ENCODE data around the gene PI4KA. TPM values are rescaled to one million over a fixed set of nuclear protein-coding genes. Genes with fewer than 3 reads are reported as not detected.
A peak's percentile ranks its signal among the peaks of the same experiment; 100 is the strongest.

Gene PI4KA
- total and polyA plus RNA-seq, 4 donors = 35.4 to 107 (median 50.3) TPM

DNA sequence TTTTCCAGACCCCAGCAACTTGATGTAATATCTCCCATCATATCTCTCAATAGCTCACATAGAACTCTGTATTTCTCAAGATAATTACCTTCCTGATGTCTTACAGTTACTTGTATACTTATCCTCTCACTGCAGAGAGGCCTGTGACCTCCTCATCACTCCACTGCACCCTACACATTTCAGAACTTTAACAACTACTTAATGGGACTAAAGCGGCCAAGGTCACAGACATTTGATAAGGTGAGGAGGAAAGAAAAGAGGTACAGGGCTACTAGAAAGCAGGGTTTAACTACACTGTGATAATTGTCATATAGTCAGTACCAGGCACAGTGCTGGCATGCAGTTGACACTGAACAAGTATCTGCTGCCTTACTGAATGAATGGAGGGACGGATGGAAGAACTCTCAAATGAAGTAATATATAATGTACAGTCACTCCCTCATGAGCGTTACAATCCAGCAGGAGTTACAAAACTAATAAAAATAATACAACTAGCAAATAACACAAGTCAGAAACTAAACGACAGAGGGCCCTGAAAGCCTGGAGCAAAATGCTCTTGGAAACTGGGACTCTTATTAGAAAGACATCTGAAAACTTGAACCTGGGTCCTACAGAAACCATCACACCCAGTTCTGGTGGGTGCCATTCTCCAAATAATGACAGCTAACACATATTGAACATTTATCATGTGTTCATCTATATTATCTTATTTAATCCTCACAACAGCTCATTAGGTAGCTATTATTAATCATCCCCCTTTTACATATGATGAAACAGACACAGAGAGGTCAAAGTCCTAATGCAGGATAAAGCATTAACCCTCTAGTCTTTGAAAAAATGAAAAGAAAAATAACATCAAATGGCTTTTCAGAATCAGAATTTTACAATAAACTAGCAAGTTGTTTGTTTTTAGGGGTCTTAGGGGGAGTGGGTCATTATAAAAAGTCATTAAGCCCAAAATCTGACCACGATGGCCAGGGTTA, 14.3 kb downstream of the PI4KA start:
- WGBS, 2 donors = 89 to 92% methylated on average over 5 of the region's 5 CpGs
- Histone ChIP-seq H3K27ac (ENCODE audit: low read depth in 1 of 2, low read length in 1 of 2) (no peak overlapping the region), H3K27me3 (ENCODE audit: control insufficient read depth in 3 of 3, insufficient read depth in 3 of 3, low read length in 2 of 3) (no peaks in the 10 kb centered on the region), H3K4me3 (no peak overlapping the region), H3K36me3 (ENCODE audit: control insufficient read depth in 4 of 4, insufficient read depth in 4 of 4, low read length in 4 of 4) (no peaks in the 10 kb centered on the region), H3K9me3 (ENCODE audit: control insufficient read depth in 4 of 4, insufficient read depth in 3 of 4, low read length in 3 of 4) (no peaks in the 10 kb centered on the region), H3K4me1 (ENCODE audit: control insufficient read depth in 5 of 5, insufficient read depth in 5 of 5, low read length in 5 of 5) (peaks cover 0 to 4% (median 0%) of the 10 kb centered on the region in 5 donors), H3K9ac (ENCODE audit: insufficient read depth in 1 of 2, low read length in 2 of 2) (no peak overlapping the region)
- TF ChIP-seq, protein P1, sequence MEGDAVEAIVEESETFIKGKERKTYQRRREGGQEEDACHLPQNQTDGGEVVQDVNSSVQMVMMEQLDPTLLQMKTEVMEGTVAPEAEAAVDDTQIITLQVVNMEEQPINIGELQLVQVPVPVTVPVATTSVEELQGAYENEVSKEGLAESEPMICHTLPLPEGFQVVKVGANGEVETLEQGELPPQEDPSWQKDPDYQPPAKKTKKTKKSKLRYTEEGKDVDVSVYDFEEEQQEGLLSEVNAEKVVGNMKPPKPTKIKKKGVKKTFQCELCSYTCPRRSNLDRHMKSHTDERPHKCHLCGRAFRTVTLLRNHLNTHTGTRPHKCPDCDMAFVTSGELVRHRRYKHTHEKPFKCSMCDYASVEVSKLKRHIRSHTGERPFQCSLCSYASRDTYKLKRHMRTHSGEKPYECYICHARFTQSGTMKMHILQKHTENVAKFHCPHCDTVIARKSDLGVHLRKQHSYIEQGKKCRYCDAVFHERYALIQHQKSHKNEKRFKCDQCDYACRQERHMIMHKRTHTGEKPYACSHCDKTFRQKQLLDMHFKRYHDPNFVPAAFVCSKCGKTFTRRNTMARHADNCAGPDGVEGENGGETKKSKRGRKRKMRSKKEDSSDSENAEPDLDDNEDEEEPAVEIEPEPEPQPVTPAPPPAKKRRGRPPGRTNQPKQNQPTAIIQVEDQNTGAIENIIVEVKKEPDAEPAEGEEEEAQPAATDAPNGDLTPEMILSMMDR (IDR thresholded peaks at IDR 0.05; ENCODE audit: control extremely low read depth, extremely low read depth) = no peak
- no peak for DNase-seq
- ATAC-seq (ENCODE audit: insufficient read depth, low FRiP score) = no peak

DNA sequence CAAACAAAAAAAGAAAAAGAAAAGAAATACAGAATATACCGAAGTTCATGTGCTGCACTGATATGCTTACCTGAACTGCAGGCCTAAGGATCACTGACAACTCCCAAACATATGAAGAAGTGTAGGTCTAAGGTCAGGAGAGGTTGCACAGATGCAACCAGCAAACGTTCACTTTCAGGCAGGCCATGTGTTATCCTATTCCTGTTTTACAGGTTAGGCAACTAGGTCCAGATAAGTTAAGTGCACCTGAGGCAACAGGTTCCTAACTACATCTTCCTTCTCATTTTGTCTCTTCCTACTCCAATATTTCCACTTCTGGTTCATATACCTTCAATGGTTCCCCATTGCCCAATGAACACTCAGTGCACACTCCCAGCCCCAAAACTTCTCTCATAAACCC, 15.1 kb downstream of the PI4KA start:
- Histone ChIP-seq H3K27me3 (ENCODE audit: control insufficient read depth in 3 of 3, insufficient read depth in 3 of 3, low read length in 2 of 3) (no peaks in the 10 kb centered on the region), H3K36me3 (ENCODE audit: control insufficient read depth in 4 of 4, insufficient read depth in 4 of 4, low read length in 4 of 4) (no peaks in the 10 kb centered on the region), H3K9ac (ENCODE audit: insufficient read depth in 1 of 2, low read length in 2 of 2) (no peak overlapping the region), H3K4me3 (no peak overlapping the region), H3K4me1 (ENCODE audit: control insufficient read depth in 5 of 5, insufficient read depth in 5 of 5, low read length in 5 of 5) (peaks cover 0 to 4% (median 0%) of the 10 kb centered on the region in 5 donors), H3K27ac (ENCODE audit: low read depth in 1 of 2, low read length in 1 of 2) (no peak overlapping the region), H3K9me3 (ENCODE audit: control insufficient read depth in 4 of 4, insufficient read depth in 3 of 4, low read length in 3 of 4) (no peaks in the 10 kb centered on the region)
- DNase-seq (peak in 1 of 3 donors; percentile 6), ATAC-seq (ENCODE audit: insufficient read depth, low FRiP score) (no peak)
- TF ChIP-seq, protein P1 (IDR thresholded peaks at IDR 0.05; ENCODE audit: control extremely low read depth, extremely low read depth) = no peak
- 35 to 44% methylated on average over 2 of the region's 2 CpGs for WGBS, 2 donors

DNA sequence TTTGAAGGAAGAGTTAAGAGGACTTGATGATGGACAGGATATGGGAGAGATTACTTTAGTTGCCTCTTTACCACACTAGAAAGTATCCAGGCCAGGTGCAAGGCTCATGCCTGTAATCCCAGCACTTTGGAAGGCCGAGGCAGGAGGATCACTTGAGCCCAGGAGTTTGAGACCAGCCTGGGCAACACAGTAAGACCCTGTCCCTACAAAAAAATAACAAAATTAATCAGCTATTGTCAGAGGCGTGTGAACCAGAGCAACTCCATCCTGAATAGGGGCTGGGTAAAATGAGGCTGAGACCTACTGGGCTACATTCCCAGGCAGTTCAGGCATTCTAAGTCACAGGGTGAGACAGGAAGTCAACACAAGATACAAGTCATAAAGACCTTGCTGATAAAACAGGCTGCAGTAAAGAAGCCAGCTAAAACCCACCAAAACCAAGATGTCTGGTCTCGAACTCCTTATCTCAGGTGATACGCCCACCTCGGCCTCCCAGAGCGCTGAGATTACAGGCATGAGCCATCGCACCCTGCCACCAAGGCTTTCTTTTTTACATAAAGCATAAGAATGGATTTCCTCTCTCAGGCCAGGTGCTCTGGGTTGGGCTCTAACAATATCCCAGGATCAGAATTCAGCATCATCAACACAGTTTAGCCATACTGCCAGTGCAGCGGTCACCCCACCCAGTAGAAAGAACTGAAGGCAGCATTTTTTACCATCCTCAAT, 17.8 kb downstream of the PI4KA start:
- ATAC-seq (ENCODE audit: insufficient read depth, low FRiP score) = no peak
- Histone ChIP-seq H3K9me3 (ENCODE audit: control insufficient read depth in 4 of 4, insufficient read depth in 3 of 4, low read length in 3 of 4) (no peaks in the 10 kb centered on the region), H3K27ac (ENCODE audit: low read depth in 1 of 2, low read length in 1 of 2) (no peak overlapping the region), H3K4me1 (ENCODE audit: control insufficient read depth in 5 of 5, insufficient read depth in 5 of 5, low read length in 5 of 5) (peaks cover 0 to 4% (median 0%) of the 10 kb centered on the region in 5 donors), H3K4me3 (no peak overlapping the region), H3K36me3 (ENCODE audit: control insufficient read depth in 4 of 4, insufficient read depth in 4 of 4, low read length in 4 of 4) (no peaks in the 10 kb centered on the region), H3K9ac (ENCODE audit: insufficient read depth in 1 of 2, low read length in 2 of 2) (no peak overlapping the region), H3K27me3 (ENCODE audit: control insufficient read depth in 3 of 3, insufficient read depth in 3 of 3, low read length in 2 of 3) (no peaks in the 10 kb centered on the region)
- DNase-seq = no peak
- TF ChIP-seq, protein P1 (IDR thresholded peaks at IDR 0.05; ENCODE audit: control extremely low read depth, extremely low read depth) = no peak
- WGBS, 2 donors = 88 to 89% methylated on average over 8 of the region's 8 CpGs

Measured in lung (tissue), 12 donors.